Left colon (tissue), 2 donors: Measurements from ENCODE around the gene ST8SIA5. TPM values are rescaled to one million over a fixed set of nuclear protein-coding genes. Genes with fewer than 3 reads are reported as not detected.

Experiments
- total RNA-seq, 2 donors: library from RNA; stranded (reverse); fragmentation: NEBNext Ultra II Directional; extraction: Animal tissue kit (Norgen Biotek cat#: 25700); gene quantifications; one replicate each; pipeline ENCODE4 v1.2.1, GENCODE V29; 2021
- donor health status: DM: no; HTN: no; CAD: no.
- donor health status: DM: yes; HTN: yes; CAD: no.

Gene ST8SIA5
- total RNA-seq, 2 donors from 2014 or later = 0.58 to 0.59 TPM

Other genes starting within 250 kb of the ST8SIA5 start
- under 1 TPM in 1 of 2 donors, not detected in 1; 0.15 TPM for gene LOXHD1, start 99.8 kb downstream of the ST8SIA5 start, total RNA-seq
- gene PIAS2, start 160.5 kb upstream of the ST8SIA5 start, total RNA-seq = 10 to 100 TPM; 33.0 to 33.1 TPM
- gene KATNAL2, start 160.5 kb upstream of the ST8SIA5 start, total RNA-seq = 1 to 10 TPM; 2.1 to 3.7 TPM